ENCODE results near the gene CCNL2. TPM values are rescaled to one million over a fixed set of nuclear protein-coding genes. Genes with fewer than 3 reads are reported as not detected.
"Not testable (repeated sequence)": the region's sequence is repeated elsewhere in the genome, so short reads cannot be mapped to it uniquely, and the experiment has no call there.

Gene CCNL2
- total and polyA plus RNA-seq, 8 donors = 49.2 to 409 (median 84.1) TPM

DNA sequence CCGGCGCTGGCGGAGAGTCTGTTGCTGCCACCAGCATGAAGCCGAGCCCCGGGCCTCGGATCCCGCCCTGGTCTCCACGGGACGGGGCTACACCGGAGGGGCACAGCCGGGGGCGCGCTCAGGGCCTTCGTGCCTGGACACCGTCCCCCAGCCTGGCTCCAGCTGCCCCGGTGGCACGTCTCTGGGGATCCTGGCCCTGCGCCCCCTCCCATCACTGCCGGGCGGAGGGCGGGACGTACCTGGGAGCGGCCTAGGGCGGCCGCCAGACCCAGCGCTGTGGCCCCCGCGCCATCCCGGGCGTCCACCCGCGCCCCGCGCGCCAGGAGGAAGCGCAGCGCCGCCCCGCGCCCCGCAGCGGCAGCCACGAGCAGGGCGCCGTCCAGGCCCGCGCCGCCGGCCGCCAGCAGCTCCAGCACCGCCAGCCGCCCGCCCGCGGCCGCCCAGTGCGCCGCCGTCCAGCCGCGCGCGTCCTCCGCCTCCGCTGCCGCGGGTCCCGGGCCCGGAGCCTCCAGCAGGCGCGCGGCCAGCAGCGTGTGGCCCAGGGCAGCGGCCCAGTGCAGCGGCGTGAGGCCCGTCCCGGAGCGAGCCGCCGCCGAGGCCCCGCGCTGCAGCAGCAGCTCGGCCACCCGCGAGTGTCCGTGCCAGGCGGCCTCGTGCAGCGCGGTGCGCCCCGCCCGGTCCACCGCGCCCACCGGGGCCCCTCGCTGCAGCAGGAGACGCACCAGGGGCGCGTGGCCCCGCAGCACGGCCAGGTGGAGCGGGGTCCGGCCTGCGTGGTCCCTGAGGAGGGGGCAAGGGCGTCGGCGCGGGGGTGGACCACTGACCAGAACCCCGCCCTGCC, 20.9 kb upstream of the CCNL2 start:
- intact Hi-C loops (cut with DNase I) = no loop called here
- Histone ChIP-seq H3K9me3 (no peaks in the 10 kb centered on the region), H3K4me1 (peaks cover 0 to 14% (median 4%) of the 10 kb centered on the region in 3 donors), H3K36me3 (no peaks in the 10 kb centered on the region), H3K27ac (peak overlapping the region; percentile 6 to 81 (median 66)), H3K4me3 (peak overlapping the region; percentile 7 to 49 (median 18)), H3K27me3 (no peaks in the 10 kb centered on the region)
- FAIRE-seq = no peak
- ATAC-seq = peak; percentile 48 to 74 (median 64)
- TF ChIP-seq, protein P1, sequence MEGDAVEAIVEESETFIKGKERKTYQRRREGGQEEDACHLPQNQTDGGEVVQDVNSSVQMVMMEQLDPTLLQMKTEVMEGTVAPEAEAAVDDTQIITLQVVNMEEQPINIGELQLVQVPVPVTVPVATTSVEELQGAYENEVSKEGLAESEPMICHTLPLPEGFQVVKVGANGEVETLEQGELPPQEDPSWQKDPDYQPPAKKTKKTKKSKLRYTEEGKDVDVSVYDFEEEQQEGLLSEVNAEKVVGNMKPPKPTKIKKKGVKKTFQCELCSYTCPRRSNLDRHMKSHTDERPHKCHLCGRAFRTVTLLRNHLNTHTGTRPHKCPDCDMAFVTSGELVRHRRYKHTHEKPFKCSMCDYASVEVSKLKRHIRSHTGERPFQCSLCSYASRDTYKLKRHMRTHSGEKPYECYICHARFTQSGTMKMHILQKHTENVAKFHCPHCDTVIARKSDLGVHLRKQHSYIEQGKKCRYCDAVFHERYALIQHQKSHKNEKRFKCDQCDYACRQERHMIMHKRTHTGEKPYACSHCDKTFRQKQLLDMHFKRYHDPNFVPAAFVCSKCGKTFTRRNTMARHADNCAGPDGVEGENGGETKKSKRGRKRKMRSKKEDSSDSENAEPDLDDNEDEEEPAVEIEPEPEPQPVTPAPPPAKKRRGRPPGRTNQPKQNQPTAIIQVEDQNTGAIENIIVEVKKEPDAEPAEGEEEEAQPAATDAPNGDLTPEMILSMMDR (IDR thresholded peaks at IDR 0.05) = no peak
- DNase-seq = peak in 4 of 6 donors; percentile 39 to 81 (median 61)
- 7 to 10% methylated on average over 31 to 112 of the region's 112 CpGs for WGBS, 2 donors

DNA sequence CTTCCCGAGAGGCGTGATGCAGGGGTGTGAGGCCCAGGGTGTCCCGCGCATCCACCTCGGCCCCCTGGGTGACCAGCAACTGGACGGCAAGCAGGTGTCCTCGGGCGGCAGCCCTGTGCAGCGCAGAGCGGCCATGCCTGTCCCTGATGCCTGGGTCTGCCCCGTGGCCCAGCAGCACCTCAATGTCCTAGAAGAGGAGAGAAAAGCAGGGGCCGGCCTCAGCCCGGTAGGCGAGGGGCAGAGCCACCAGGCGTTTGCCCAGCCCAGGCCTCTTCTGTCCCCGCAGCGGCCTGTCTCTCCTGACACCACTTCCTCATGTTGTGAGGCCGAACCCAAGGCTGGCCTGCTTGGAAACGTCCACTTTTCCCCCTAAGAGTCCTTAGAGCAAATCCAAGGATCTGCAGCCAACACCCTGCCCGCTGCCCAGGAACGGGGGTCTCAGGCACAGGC, 20.3 kb upstream of the CCNL2 start:
- intact Hi-C loops (cut with DNase I) = no loop called here
- WGBS, 2 donors = 70 to 74% methylated on average over 21 of the region's 21 CpGs
- no peaks in the 10 kb centered on the region for H3K9me3 ChIP-seq
- peaks cover 0 to 14% (median 4%) of the 10 kb centered on the region in 3 donors for H3K4me1 ChIP-seq
- TF ChIP-seq, protein P1 (IDR thresholded peaks at IDR 0.05) = no peak
- DNase-seq (peak in 2 of 6 donors; percentile 31 to 80), FAIRE-seq (no peak), ATAC-seq (peak in 3 of 4 donors; percentile 13 to 24 (median 16))
- H3K36me3 ChIP-seq = no peaks in the 10 kb centered on the region
- H3K27ac ChIP-seq = peak overlapping the region; percentile 6 to 81 (median 66)
- H3K4me3 ChIP-seq = peak overlapping the region; percentile 7 to 49 (median 18)
- no peaks in the 10 kb centered on the region for H3K27me3 ChIP-seq

DNA sequence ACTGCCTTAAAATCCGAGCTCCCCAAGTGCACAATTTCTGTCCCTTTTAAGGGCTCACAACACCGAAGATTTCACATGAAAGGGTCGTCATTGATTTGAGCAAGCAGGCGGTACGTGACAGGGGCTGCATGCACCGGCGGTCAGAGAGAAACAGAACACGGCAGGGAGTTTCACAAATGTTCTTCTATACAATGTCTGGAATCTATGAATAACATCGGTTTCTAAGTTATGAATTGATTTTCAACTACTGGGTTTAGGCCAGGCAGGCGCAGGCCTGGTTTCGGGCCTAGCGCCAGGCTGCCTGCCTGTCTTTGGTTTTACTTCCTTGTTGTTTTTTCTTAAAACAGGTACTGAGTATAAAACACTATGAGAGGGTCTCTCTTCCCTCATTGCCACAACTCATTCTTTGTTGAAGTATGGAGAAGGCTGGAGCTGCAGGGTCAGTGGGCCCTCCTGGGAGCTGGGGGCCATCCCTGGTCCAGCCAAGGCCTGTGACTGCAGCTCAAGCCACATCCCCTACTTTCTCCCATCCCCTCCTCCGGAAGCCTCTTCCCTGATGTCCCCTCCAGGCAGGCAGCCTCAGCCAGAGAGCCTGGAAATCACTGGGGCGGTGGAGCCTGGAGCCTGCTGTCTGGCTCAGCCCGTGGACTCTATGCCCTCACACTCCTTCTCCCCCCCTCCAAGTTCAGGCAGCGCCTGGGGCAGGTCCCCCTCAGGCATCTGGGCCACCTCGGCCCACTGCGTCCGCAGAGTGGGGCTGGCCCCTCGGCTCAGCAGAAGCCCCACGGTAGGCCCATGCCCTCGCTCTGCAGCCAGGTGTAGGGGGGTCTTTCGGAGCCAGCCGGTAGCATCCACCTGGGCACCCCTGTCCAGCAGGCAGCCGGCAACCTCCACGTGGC, 19.6 kb upstream of the CCNL2 start:
- DNase-seq = peak in 2 of 6 donors; percentile 22 to 32
- intact Hi-C loops (cut with DNase I) = no loop called here
- TF ChIP-seq, protein P1 (IDR thresholded peaks at IDR 0.05) = no peak
- WGBS, 2 donors = 69 to 76% methylated on average over 26 of the region's 26 CpGs
- H3K4me1 ChIP-seq = peaks cover 0 to 14% (median 4%) of the 10 kb centered on the region in 3 donors
- FAIRE-seq = no peak
- H3K36me3 ChIP-seq = no peaks in the 10 kb centered on the region
- H3K27me3 ChIP-seq = no peaks in the 10 kb centered on the region
- H3K27ac ChIP-seq = peak overlapping the region in 3 of 4 donors; percentile 55 to 76 (median 74)
- no peak for ATAC-seq
- H3K4me3 ChIP-seq = peak overlapping the region in 1 of 4 donors; percentile 49
- no peaks in the 10 kb centered on the region for H3K9me3 ChIP-seq

DNA sequence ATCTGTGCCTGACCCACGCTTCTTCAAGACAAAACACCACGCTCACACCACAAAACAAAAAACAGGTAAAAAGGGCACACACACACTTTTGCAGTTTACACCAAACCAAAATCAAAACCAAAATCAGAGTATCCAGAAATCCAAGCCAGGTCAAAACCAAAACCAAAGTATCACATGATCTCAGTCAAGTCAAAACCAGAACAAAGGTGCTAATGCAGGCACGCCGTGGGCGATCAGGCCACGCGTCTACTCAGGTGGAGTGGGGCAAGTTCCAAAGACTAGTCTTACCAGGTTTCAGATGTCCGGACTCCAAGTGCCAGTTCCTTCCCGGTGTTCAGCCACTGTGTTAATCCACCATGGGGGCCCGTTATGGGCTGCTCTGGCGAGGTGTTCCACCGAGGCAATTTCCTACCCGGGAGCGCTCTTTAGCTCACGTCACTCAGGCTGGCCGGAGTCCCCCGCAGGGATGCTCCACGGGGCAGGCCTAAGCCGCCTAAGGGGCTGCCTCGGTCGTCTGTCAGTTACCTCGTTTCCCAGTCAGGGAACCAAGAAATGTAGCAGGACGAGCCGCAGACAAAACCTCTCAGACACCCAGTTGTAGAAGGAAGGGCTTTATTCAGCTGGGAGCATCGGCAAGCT, 18.8 kb upstream of the CCNL2 start:
- DNase-seq = peak in 1 of 6 donors; percentile 54
- FAIRE-seq = not testable (repeated sequence)
- H3K27ac ChIP-seq = peak overlapping the region in 3 of 4 donors; percentile 40 to 76 (median 74)

DNA sequence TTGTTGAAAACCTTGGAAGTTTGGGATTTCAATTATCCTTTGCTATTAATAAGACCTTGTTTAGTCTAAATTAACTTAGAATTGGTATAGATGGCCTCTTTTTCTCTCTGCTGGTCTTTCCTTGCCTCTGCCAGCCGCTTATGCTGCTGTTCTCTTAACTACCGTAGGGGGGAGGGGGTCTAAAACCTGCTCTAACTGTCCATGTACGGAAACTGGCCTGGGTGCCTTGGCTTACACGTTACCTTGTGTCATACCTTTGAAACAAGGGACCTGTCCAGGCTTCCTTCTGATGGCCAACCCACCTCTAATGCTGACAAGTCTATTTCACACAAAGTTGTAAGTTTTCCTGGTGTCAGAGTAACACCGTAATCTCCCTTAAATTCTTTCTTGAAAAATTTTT, 18.3 kb upstream of the CCNL2 start:
- not testable (repeated sequence) for ATAC-seq, FAIRE-seq

More for the DNA sequence above, 18.8 kb upstream of the CCNL2 start:
- H3K4me3 ChIP-seq; H3K27me3 ChIP-seq; H3K36me3 ChIP-seq; intact Hi-C loops (cut with DNase I); H3K9me3 ChIP-seq; ATAC-seq: not testable (repeated sequence)
- peaks cover 0 to 14% (median 4%) of the 10 kb centered on the region in 3 donors for H3K4me1 ChIP-seq
- WGBS, 2 donors = 84 to 86% methylated on average over 25 of the region's 25 CpGs

More for the DNA sequence above, 18.3 kb upstream of the CCNL2 start:
- WGBS, 2 donors = 65 to 70% methylated on average over 5 of the region's 5 CpGs
- Histone ChIP-seq H3K27ac (peak overlapping the region in 1 of 4 donors; percentile 76), H3K4me1 (peaks cover 0 to 14% (median 4%) of the 10 kb centered on the region in 3 donors)
- H3K36me3 ChIP-seq; H3K9me3 ChIP-seq; H3K4me3 ChIP-seq; H3K27me3 ChIP-seq; DNase-seq; intact Hi-C loops (cut with DNase I): not testable (repeated sequence)
